Pancreas (tissue), 10 donors: ENCODE results near the gene DNAH17. TPM values are rescaled to one million over a fixed set of nuclear protein-coding genes. Genes with fewer than 3 reads are reported as not detected.

Experiments used
- ATAC-seq, 4 donors: fragments of 200-7000 bp; cut with Tn5 transposase; one replicate each; pipeline versions ENCODE4 v1.8.0 to v1.9.1; 2020; ENCODE audit warnings: mild to moderate bottlenecking in 4 of 4, moderate library complexity in 4 of 4
- DNase-seq, 6 donors: peaks; one replicate each; pipeline ENCODE4 v3.0.0-alpha.2; 2020
- FAIRE-seq: peaks from 2 replicates; lab custom pipeline; 2012; peaks lifted over from hg19 to GRCh38; lab: Jason Lieb, UNC
- H3K27ac ChIP-seq, 4 donors: fragments of 200-600 bp; sonication (generic); 1 replicate in 3 of 4; 2 replicates in 1 of 4; pipeline versions ENCODE4 v1.5.0 to v1.8.0; 2020
- H3K27me3 ChIP-seq, 4 donors: fragments of 200-600 bp; one replicate each; pipeline ENCODE4 v1.8.0; 2021
- H3K36me3 ChIP-seq, 3 donors: fragments of 200-600 bp; sonication (generic) in 1 of 3; one replicate each; pipeline versions ENCODE4 v1.5.0 to v1.8.0; 2020 to 2021
- H3K4me1 ChIP-seq, 3 donors: fragments of 200-600 bp; one replicate each; pipeline ENCODE4 v1.8.0; 2021
- H3K4me3 ChIP-seq, 4 donors: fragments of 200-600 bp; sonication (generic) in 2 of 4; one replicate each; pipeline versions ENCODE4 v1.5.0 to v1.8.0; 2020 to 2021
- H3K9me3 ChIP-seq, 4 donors: fragments of 200-600 bp; one replicate each; pipeline ENCODE4 v1.8.0; 2021
- WGBS, 2 donors: extraction: QIAGEN DNeasy Blood & Tissue Kit; methylation state at CpG; one replicate each; pipeline ENCODE4 v1.1.7; 2013; 5-methylcytosine and 5-hydroxymethylcytosine counted together
- intact Hi-C, 3 donors: fragments of 100-400 bp; cut with DNase I; formaldehyde crosslinking; loops; one replicate each; pipeline versions ENCODE4 v1.11.1 to v1.14.2; 2022
- polyA plus RNA-seq, 2 donors: library from polyadenylated mRNA; stranded (reverse); fragments of 200-250 nt; gene quantifications; one replicate each; pipeline ENCODE4 v1.2.3, GENCODE V29; 2013
- total RNA-seq, 6 donors: library from RNA; stranded (reverse); fragmentation: NEBNext Ultra II Directional in 4 of 6; extraction: Animal tissue kit (Norgen Biotek cat#: 25700) in 4 of 6; gene quantifications; one replicate each; pipeline versions ENCODE4 v1.2.1 to v1.2.4, GENCODE V29; 2021 to 2023
- TF ChIP-seq, protein P1 (sequence below), 4 donors: fragments of 200-600 bp; sonication (generic) in 3 of 4; IDR thresholded peaks; one replicate each; pipeline versions ENCODE4 v1.5.0 to v1.8.0; 2021; ENCODE audit warnings: antibody characterized with exemption in 4 of 4
- donor health status: healthy with polysubstance abuse.
- donor health status: DM: no; HTN: no; CAD: no; lungs with moderate emphysema.
- donor health status: DM: no; HTN: no; CAD: no.
- donor health status: control.
- donor health status: control.
- donor health status: Bipolar disorder and iron deficiency.
- donor health status: DM: yes; HTN: yes; CAD: no.
- donor health status: DM: no; HTN: no; CAD: no.
- donor health status: DM: no; HTN: no; CAD: no.
- donor health status: DM: yes; HTN: yes; CAD: no.

The DNAH17 gene
- total and polyA plus RNA-seq, 8 donors, result 0.02 to 0.08 (median 0.03) TPM; not detected in 5

DNA sequence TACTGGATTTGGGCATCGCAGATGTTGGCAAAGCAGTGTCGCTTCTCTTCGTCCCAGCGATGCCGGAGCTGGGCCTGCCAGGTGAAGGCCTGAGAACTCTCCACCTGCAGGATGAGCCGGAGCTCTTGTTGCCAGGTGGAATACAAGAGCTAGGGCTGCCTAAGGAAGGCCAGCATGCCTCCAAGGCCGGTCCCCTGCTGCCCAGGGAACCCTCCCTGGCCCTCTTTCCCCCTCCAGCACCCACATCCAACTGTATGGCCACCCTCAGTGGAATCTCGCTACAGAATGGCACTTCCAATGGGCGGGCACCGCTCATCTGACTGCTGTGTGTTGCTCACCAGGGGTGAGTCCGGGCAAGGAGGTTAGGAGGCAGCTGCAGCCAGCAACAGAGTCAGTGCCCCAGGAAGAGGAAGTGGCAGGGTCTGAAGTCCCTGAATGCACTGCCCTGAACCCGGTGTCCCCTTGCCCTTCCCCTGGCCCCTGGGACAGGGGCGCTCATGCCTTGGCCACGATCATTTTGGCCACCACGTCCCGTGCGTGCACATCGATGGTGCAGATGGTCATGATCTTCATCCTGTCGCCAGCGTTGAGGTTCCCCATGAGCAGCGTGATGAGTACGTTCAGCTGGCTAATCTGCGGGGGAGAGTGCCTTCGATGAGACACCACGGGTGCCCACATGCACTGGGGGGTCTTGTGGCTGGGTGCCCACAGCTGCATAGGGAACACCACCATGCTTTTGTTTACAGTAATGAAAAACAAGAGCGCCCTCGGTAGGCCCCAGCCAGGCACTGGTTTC, 75.8 kb downstream of the DNAH17 start:
- ATAC-seq, result peak in 1 of 4 donors; percentile 24
- intact Hi-C loops, result loop anchor here in 1 of 3 donors (10.0 kb wide), 1 partner anchor 203 kb away; no protein-coding TSS in a partner anchor
- Histone ChIP-seq H3K27me3 (no peaks in the 10 kb centered on the region), H3K9me3 (no peaks in the 10 kb centered on the region), H3K27ac (no peak overlapping the region), H3K4me3 (no peak overlapping the region), H3K36me3 (no peaks in the 10 kb centered on the region), H3K4me1 (peaks cover 0 to 3% (median 0%) of the 10 kb centered on the region in 3 donors)
- 80 to 83% methylated on average over 27 of the region's 27 CpGs for WGBS, 2 donors
- no peak for FAIRE-seq
- TF ChIP-seq, protein P1, sequence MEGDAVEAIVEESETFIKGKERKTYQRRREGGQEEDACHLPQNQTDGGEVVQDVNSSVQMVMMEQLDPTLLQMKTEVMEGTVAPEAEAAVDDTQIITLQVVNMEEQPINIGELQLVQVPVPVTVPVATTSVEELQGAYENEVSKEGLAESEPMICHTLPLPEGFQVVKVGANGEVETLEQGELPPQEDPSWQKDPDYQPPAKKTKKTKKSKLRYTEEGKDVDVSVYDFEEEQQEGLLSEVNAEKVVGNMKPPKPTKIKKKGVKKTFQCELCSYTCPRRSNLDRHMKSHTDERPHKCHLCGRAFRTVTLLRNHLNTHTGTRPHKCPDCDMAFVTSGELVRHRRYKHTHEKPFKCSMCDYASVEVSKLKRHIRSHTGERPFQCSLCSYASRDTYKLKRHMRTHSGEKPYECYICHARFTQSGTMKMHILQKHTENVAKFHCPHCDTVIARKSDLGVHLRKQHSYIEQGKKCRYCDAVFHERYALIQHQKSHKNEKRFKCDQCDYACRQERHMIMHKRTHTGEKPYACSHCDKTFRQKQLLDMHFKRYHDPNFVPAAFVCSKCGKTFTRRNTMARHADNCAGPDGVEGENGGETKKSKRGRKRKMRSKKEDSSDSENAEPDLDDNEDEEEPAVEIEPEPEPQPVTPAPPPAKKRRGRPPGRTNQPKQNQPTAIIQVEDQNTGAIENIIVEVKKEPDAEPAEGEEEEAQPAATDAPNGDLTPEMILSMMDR (IDR thresholded peaks at IDR 0.05), result no peak
- DNase-seq, result peak in 2 of 6 donors; percentile 30 to 39

DNA sequence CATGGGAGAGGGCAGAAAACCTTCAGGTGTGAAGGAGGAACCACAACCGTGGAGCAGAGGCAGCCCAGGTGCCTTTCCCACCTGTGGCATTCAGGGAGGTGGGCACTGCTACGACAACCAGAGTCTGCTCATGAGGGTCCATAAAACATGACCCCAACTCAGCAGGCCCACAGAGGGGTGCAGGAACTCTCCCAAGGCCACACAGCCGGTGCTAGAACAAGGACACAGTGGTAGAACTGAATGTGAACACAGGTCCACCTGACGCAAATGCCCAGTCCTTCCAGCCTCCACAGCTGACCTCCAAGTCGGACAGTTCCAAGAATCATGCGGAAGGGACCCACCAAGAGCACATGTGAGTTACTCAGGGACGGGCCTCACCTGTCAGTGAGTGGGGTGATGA, 76.4 kb downstream of the DNAH17 start:
- Histone ChIP-seq H3K27me3 (no peaks in the 10 kb centered on the region), H3K4me3 (no peak overlapping the region), H3K9me3 (no peaks in the 10 kb centered on the region), H3K27ac (no peak overlapping the region), H3K4me1 (peaks cover 0 to 3% (median 0%) of the 10 kb centered on the region in 3 donors), H3K36me3 (no peaks in the 10 kb centered on the region)
- WGBS, 2 donors, result 85% methylated on average over 7 of the region's 7 CpGs
- no peak for FAIRE-seq
- TF ChIP-seq, protein P1 (IDR thresholded peaks at IDR 0.05), result no peak
- no peak for DNase-seq
- no peak for ATAC-seq
- intact Hi-C loops, result loop anchor here in 1 of 3 donors (10.0 kb wide), 1 partner anchor 204 kb away; no protein-coding TSS in a partner anchor

DNA sequence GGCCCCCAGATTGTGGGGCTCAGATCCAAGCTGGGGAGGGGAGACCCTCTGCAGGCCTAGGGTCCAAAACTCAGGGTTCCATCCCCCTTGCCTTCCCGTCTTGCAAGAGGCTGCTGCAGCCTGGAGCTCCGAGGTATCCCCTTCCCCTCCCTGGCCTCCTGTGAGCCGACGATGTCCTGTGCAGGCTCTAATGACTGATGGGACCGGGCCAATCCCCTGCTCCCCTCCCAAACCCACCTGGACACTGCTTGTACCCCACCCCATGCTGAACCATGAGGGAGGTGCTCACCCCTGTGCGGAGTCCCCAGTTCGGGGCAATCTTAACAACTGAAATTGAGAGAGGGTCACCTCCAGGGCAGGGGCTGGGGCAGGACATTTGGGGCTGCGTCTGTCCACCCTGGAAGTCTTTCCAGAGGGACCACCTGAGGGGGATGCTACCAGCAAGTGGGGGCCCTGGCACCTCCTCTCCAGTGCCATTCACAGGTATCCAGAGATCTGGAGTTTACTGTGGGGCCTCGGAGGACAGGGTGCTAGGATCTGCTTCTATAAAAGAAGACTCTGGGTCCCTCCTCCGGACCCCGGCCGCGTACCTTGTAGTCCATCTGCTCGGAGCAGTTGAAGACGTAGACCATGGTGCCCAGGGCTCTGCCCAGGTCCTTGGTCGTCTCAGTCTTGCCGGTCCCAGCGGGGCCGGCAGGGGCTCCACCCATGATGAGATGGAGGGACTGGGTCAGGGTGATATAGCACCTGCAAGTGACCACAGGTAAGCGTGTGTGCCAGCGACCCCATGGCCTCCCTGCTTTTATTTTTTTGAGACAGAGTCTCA, 77.3 kb downstream of the DNAH17 start:
- Histone ChIP-seq H3K4me1 (no peaks in the 10 kb centered on the region), H3K27ac (no peak overlapping the region), H3K27me3 (no peaks in the 10 kb centered on the region), H3K9me3 (no peaks in the 10 kb centered on the region), H3K4me3 (no peak overlapping the region), H3K36me3 (no peaks in the 10 kb centered on the region)
- ATAC-seq (no peak), FAIRE-seq (no peak), DNase-seq (no peak)
- intact Hi-C loops, result loop anchor here in 2 of 3 donors (5.0 to 10.0 kb wide), 3 partner anchors 195 to 472 kb away; no protein-coding TSS in a partner anchor
- 86 to 91% methylated on average over 21 of the region's 21 CpGs for WGBS, 2 donors
- TF ChIP-seq, protein P1 (IDR thresholded peaks at IDR 0.05), result no peak

DNA sequence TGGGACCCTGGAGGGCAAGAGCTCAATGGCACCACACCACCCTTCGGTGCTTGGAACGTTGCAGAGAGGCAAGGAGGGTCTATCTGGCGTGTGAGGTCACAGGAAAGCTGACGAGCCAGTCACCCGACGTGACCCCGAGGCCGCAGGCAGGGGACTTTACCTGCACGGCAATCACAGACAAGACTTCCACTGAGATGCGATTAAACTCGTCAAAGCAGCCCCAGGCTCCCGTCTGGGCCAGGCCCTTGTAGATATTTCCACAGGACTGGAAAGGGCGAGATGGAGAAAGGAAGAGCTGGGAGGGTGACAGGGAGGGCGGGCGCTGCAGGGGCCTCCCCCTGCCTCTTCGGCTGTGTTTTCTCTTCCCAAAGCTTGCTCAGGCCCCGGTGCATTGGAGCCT, 78.3 kb downstream of the DNAH17 start:
- H3K36me3 ChIP-seq, result no peaks in the 10 kb centered on the region
- no peak for ATAC-seq
- TF ChIP-seq, protein P1 (IDR thresholded peaks at IDR 0.05), result no peak
- intact Hi-C loops, result loop anchor here in 2 of 3 donors (5.0 to 10.0 kb wide), 2 partner anchors 196 to 473 kb away; no protein-coding TSS in a partner anchor
- 68 to 74% methylated on average over 17 of the region's 17 CpGs for WGBS, 2 donors
- no peak for FAIRE-seq
- no peak overlapping the region for H3K27ac ChIP-seq
- H3K27me3 ChIP-seq, result no peaks in the 10 kb centered on the region
- no peaks in the 10 kb centered on the region for H3K4me1 ChIP-seq
- no peak for DNase-seq
- no peak overlapping the region for H3K4me3 ChIP-seq
- H3K9me3 ChIP-seq, result no peaks in the 10 kb centered on the region
